Ramos (cell line): ENCODE results near the gene EPB41L4A.

Experiments
- in situ Hi-C: fragments of 300-500 bp; cut with MboI; formaldehyde crosslinking; loops from one replicate; pipeline ENCODE4 v1.14.3; 2022; ENCODE audit warnings: low sequenced_read_pairs; ENCODE audit not compliant: unreplicated experiment

The EPB41L4A gene

GRCh38 chr5:112267231-112267630 is 151.8 kb downstream of the EPB41L4A start:
- in situ Hi-C loops: no loop called here

- in situ Hi-C loops: no loop called here
Measured at GRCh38 chr5:112264666-112265065, 154.4 kb downstream of the EPB41L4A start.

GRCh38 chr5:112264151-112264550 is 154.9 kb downstream of the EPB41L4A start:
- in situ Hi-C loops: no loop called here

- in situ Hi-C loops: no loop called here
Measured at GRCh38 chr5:112263469-112263868, 155.6 kb downstream of the EPB41L4A start.

- in situ Hi-C loops: no loop called here
Measured at GRCh38 chr5:112258571-112258970, 160.5 kb downstream of the EPB41L4A start.

- in situ Hi-C loops: no loop called here
Measured at GRCh38 chr5:112257976-112258375, 161.1 kb downstream of the EPB41L4A start.

- in situ Hi-C loops: no loop called here
Measured at GRCh38 chr5:112257005-112257404, 162.1 kb downstream of the EPB41L4A start.

- in situ Hi-C loops: no loop called here
Measured at GRCh38 chr5:112254303-112254702, 164.8 kb downstream of the EPB41L4A start.

- in situ Hi-C loops: no loop called here
Measured at GRCh38 chr5:112253478-112254250, 165.4 kb downstream of the EPB41L4A start.

- in situ Hi-C loops: no loop called here
Measured at GRCh38 chr5:112250551-112250950, 168.5 kb downstream of the EPB41L4A start.

GRCh38 chr5:112248623-112249022 is 170.5 kb downstream of the EPB41L4A start:
- in situ Hi-C loops: no loop called here

GRCh38 chr5:112247960-112248359 is 171.1 kb downstream of the EPB41L4A start:
- in situ Hi-C loops: no loop called here

- in situ Hi-C loops: no loop called here
Measured at GRCh38 chr5:112245656-112246055, 173.4 kb downstream of the EPB41L4A start.

GRCh38 chr5:112239996-112240395 is 179.1 kb downstream of the EPB41L4A start:
- in situ Hi-C loops: no loop called here

- in situ Hi-C loops: no loop called here
Measured at GRCh38 chr5:112238473-112238872, 180.6 kb downstream of the EPB41L4A start.

GRCh38 chr5:112237456-112237855 is 181.6 kb downstream of the EPB41L4A start:
- in situ Hi-C loops: no loop called here

- in situ Hi-C loops: no loop called here
Measured at GRCh38 chr5:112234000-112234399, 185.1 kb downstream of the EPB41L4A start.

GRCh38 chr5:112232667-112233066 is 186.4 kb downstream of the EPB41L4A start:
- in situ Hi-C loops: no loop called here

GRCh38 chr5:112230606-112231005 is 188.5 kb downstream of the EPB41L4A start:
- in situ Hi-C loops: no loop called here

GRCh38 chr5:112228667-112229066 is 190.4 kb downstream of the EPB41L4A start:
- in situ Hi-C loops: no loop called here

GRCh38 chr5:112227911-112228631 is 191.0 kb downstream of the EPB41L4A start:
- in situ Hi-C loops: no loop called here

GRCh38 chr5:112226215-112226614 is 192.9 kb downstream of the EPB41L4A start:
- in situ Hi-C loops: no loop called here
